ENCODE data around the gene GTPBP2. TPM values are rescaled to one million over a fixed set of nuclear protein-coding genes. Genes with fewer than 3 reads are reported as not detected.

The GTPBP2 gene
- total RNA-seq, 1 donor from 2014 or later, result 81.4 TPM

DNA sequence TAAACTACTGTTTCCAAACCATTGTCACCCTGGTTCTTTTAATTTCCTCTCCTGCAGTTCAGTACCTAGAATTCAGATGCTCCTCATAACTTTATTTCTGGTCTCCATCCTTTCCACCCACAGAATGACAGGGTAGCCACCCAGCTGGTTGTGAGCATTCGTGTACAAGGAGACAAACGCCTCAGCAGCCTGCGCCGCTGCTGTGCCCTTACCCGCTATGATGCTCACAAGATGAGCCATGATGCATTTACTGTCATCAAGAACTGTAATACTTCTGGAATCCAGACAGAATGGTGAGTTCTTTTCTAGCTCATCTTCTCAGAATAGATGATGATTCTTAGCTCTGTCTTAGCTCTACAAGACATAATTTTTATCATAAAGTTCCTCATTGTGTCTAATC is 18.6 kb downstream of the GTPBP2 start:
- Mint-ChIP-seq H3K9me3 (no peaks in the 10 kb centered on the region), H3K27ac (no peak overlapping the region), H3K36me3 (ENCODE audit: low read depth) (peaks cover 68% of the 10 kb centered on the region), H3K4me1 (peaks cover 14% of the 10 kb centered on the region), H3K4me3 (no peak overlapping the region), H3K27me3 (no peaks in the 10 kb centered on the region)
- intact Hi-C loops (cut with micrococcal nuclease), result no loop called here
- ChIA-PET POLR2A (no interaction called here), CTCF (interaction anchor here (0.7 to 1.2 kb wide), 2 partner anchors 163 to 469 kb away, joined by 3 read pairs; no protein-coding TSS in a partner anchor)
- no peak for ATAC-seq (ENCODE audit: low read depth)
- no peak for DNase-seq
- no peak for TF ChIP-seq CTCF (IDR thresholded peaks at IDR 0.05)

GRCh38 chr6:43609402-43609801 is 19.7 kb downstream of the GTPBP2 start:
- H3K27me3 Mint-ChIP-seq, result no peaks in the 10 kb centered on the region
- CTCF ChIA-PET, result interaction anchor here (0.9 to 2.5 kb wide), 8 partner anchors 11 to 469 kb away, joined by 3 to 22 read pairs (median 5); no protein-coding TSS in a partner anchor
- ATAC-seq (ENCODE audit: low read depth) (no peak), DNase-seq (no peak)
- no peaks in the 10 kb centered on the region for H3K9me3 Mint-ChIP-seq
- intact Hi-C loops (cut with micrococcal nuclease), result loop anchor here (2.0 kb wide), 2 partner anchors 19 to 35 kb away; partner anchors contain the start of genes GTPBP2 and RSPH9
- H3K27ac Mint-ChIP-seq, result peak overlapping the region; percentile 47
- TF ChIP-seq CTCF (IDR thresholded peaks at IDR 0.05), result no peak
- POLR2A ChIA-PET, result interaction anchor here (1.7 kb wide), 1 partner anchor 20 kb away, joined by 6 read pairs; the partner anchor contains the start of gene GTPBP2
- peaks cover 14% of the 10 kb centered on the region for H3K4me1 Mint-ChIP-seq
- peaks cover 67% of the 10 kb centered on the region for H3K36me3 Mint-ChIP-seq (ENCODE audit: low read depth)
- H3K4me3 Mint-ChIP-seq, result no peak overlapping the region

GRCh38 chr6:43608807-43609206 is 20.3 kb downstream of the GTPBP2 start:
- DNase-seq, result no peak
- peaks cover 14% of the 10 kb centered on the region for H3K4me1 Mint-ChIP-seq
- peak overlapping the region; percentile 47 for H3K27ac Mint-ChIP-seq
- H3K9me3 Mint-ChIP-seq, result no peaks in the 10 kb centered on the region
- H3K27me3 Mint-ChIP-seq, result no peaks in the 10 kb centered on the region
- ChIA-PET POLR2A (interaction anchor here (1.7 kb wide), 1 partner anchor 21 kb away, joined by 6 read pairs; the partner anchor contains the start of gene GTPBP2), CTCF (interaction anchor here (0.8 to 2.5 kb wide), 12 partner anchors 11 to 470 kb away, joined by 3 to 22 read pairs (median 4); partner anchors contain the start of gene GTPBP2)
- intact Hi-C loops (cut with micrococcal nuclease), result loop anchor here (1.0 to 2.0 kb wide), 6 partner anchors 20 to 470 kb away; partner anchors contain the start of genes GTPBP2 and RSPH9
- peak; percentile 50 for ATAC-seq (ENCODE audit: low read depth)
- TF ChIP-seq CTCF (IDR thresholded peaks at IDR 0.05), result no peak
- H3K36me3 Mint-ChIP-seq (ENCODE audit: low read depth), result peaks cover 68% of the 10 kb centered on the region
- H3K4me3 Mint-ChIP-seq, result no peak overlapping the region

DNA sequence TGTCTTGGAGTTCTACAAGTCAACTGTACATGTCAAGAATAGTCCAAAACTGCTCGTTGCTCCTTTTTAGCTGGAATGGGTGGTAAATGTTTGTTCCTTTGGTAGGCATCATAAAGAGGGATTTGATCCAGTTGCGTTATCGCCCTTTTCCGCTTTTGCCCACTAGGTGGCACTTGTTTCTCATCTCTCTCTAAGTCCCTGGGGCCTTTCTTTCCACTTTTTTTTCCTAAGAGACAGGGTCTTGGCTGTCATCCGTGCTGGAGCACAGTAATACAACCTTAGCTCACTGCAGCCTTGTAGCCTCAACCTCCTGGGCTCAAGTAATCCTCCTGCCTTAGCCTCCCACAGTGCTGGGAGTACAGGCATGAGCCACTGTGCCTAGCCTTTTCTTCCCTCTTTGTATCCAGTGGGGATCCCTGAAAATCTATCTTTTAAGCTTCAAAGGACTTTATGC is 20.7 kb downstream of the GTPBP2 start:
- intact Hi-C loops (cut with micrococcal nuclease), result loop anchor here (1.0 to 2.0 kb wide), 6 partner anchors 20 to 471 kb away; partner anchors contain the start of genes GTPBP2 and RSPH9
- ATAC-seq (ENCODE audit: low read depth) (peak; percentile 50), DNase-seq (peak; percentile 30)
- no peak overlapping the region for H3K4me3 Mint-ChIP-seq
- TF ChIP-seq CTCF (IDR thresholded peaks at IDR 0.05), result peak; percentile 88
- no peaks in the 10 kb centered on the region for H3K9me3 Mint-ChIP-seq
- peaks cover 14% of the 10 kb centered on the region for H3K4me1 Mint-ChIP-seq
- peaks cover 68% of the 10 kb centered on the region for H3K36me3 Mint-ChIP-seq (ENCODE audit: low read depth)
- no peaks in the 10 kb centered on the region for H3K27me3 Mint-ChIP-seq
- peak overlapping the region; percentile 47 for H3K27ac Mint-ChIP-seq
- ChIA-PET POLR2A (interaction anchor here (1.2 to 1.7 kb wide), 2 partner anchors 21 to 471 kb away, joined by 3 to 6 read pairs; partner anchors contain the start of gene GTPBP2), CTCF (interaction anchor here (0.8 to 2.5 kb wide), 13 partner anchors 12 to 470 kb away, joined by 3 to 22 read pairs (median 4); partner anchors contain the start of gene GTPBP2)

DNA sequence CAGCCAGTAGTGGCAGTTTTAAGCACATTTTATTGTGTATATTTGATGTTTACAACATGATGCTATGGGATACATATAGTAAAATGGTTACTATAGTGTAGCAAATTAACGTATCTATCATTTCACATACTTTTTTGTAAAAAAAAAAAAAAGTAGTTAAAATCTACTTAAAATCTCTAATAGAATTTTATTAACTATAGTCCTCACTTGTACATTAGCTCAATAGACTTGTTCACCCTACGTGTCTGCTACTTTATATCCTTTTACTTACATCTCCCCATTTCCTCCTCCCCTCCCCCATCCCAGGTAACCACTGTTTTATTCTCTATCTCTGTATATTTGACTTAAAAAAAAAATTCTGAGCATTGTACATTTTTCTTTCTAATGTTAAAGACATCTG is 23.0 kb downstream of the GTPBP2 start:
- ATAC-seq (ENCODE audit: low read depth) (no peak), DNase-seq (no peak)
- no peak for TF ChIP-seq CTCF (IDR thresholded peaks at IDR 0.05)
- Mint-ChIP-seq H3K27ac (no peak overlapping the region), H3K36me3 (ENCODE audit: low read depth) (peaks cover 74% of the 10 kb centered on the region), H3K9me3 (no peaks in the 10 kb centered on the region), H3K4me1 (peaks cover 14% of the 10 kb centered on the region), H3K4me3 (no peak overlapping the region), H3K27me3 (no peaks in the 10 kb centered on the region)
- intact Hi-C loops (cut with micrococcal nuclease), result no loop called here
- POLR2A ChIA-PET, result no interaction called here
- CTCF ChIA-PET, result interaction anchor here (1.2 kb wide), 1 partner anchor 165 kb away, joined by 5 read pairs; no protein-coding TSS in a partner anchor
